CD4-positive, alpha-beta T cell treated with Interferon gamma for 1 hour (primary cell): ENCODE data around the gene CTIF.
A peak's percentile ranks its signal among the peaks of the same experiment; 100 is the strongest.
"Not testable (repeated sequence)": the region's sequence is repeated elsewhere in the genome, so short reads cannot be mapped to it uniquely, and the experiment has no call there.

Experiments
- DNase-seq: peaks from one replicate; pipeline ENCODE4 v3.0.0-alpha.2; 2020

Gene CTIF

DNA sequence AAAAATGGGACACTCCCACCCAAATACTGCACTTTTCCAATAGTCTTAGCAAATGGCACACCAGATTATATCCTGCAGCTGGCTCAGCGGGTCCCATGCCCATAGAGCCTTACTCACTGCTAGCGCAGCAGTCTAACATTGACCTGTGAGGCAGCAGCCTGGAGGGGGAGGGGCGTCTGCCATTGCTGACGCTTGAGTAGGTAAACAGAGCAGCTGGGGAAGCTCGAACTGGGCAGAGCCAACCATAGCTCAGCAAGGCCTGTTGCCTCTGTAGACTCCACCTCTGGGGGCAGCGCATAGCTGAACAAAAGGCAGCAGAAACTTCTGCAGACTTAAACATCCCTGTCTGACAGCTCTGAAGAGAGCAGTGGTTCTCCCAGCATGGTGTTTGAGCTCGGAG is 110.4 kb downstream of the CTIF start:
- no peak for DNase-seq

GRCh38 chr18:48654591-48654990 is 115.8 kb downstream of the CTIF start:
- DNase-seq = not testable (repeated sequence)

DNA sequence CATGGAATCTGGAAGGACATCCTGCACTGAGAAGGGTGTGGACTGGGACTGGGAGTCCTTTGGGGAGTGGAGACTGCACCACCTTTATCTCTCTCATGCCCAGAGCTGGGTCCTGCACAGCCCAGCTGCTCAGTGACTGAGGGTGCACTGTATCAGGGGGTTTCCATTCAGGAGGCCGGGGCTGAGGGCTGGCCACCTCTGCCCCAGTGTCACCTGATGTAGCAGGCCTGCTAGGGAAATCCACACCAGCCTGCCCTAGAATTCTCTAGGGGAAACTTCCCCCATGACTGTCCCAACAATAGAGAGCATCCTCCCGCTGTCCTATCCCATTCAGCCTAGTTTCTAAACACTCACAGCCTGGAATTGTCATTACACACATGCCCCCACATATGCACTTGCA is 116.7 kb downstream of the CTIF start:
- DNase-seq = no peak

DNA sequence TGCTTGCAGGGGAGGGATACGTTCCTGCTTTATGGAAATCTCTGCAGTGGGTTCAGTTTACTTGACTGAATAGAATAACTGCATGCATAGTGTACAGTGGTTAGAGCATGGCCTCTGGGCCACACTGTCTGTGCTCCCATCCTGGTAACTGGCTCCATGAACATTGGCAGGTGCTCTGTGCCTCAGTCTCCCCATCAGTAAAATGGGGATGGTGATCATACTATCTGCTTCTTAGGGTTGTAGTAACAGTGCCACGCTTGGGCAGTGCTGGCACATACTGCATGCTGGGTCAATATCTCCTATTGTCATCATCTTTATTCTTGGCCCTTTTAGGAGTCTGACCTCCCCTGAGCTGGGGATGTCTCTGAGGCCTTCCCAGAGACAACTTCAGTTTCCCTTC is 117.3 kb downstream of the CTIF start:
- DNase-seq = no peak

GRCh38 chr18:48656582-48656981 is 117.8 kb downstream of the CTIF start:
- no peak for DNase-seq

GRCh38 chr18:48657447-48658120 is 118.8 kb downstream of the CTIF start:
- DNase-seq = no peak

GRCh38 chr18:48658721-48659120 is 119.9 kb downstream of the CTIF start:
- no peak for DNase-seq

DNA sequence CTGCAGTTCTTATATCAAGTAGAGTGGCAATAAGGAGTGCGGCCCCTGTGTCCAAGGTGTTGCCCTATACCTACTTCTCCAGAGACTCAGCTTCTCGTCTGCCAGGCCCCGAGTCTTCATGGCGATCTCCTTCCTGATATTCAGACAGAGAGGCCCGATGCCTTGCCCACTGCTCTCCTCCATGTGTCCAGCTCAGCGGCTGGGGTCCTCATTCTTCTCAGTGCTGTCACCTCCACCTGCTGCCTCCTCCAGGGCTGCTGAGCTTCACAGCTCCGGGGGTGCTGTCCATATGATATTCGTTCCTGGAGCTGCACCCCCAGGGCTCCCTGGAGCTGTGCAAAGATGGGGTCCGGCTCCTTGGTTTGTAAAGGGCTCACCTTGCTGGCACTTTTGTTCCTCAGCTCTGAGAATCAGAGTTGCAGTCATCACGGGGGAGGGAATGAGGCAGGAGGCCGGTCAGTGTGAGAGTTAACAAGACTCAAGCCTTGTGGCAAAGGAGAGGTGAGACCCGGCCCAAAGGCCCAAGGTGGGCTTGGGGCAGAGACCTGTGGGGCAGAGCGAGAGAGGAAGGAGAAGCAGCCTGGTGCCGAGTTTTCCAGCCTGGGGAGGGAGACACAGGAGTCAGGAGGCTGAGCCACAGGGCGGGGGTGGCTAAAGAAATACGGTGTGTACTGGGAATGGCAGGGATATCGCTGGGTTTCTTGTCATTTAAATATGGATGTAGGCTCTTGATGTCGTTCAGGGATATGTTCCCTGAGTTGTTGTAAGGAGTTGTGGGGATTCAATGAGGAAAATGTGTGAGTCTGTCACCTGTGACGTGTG is 120.6 kb downstream of the CTIF start:
- DNase-seq = no peak

DNA sequence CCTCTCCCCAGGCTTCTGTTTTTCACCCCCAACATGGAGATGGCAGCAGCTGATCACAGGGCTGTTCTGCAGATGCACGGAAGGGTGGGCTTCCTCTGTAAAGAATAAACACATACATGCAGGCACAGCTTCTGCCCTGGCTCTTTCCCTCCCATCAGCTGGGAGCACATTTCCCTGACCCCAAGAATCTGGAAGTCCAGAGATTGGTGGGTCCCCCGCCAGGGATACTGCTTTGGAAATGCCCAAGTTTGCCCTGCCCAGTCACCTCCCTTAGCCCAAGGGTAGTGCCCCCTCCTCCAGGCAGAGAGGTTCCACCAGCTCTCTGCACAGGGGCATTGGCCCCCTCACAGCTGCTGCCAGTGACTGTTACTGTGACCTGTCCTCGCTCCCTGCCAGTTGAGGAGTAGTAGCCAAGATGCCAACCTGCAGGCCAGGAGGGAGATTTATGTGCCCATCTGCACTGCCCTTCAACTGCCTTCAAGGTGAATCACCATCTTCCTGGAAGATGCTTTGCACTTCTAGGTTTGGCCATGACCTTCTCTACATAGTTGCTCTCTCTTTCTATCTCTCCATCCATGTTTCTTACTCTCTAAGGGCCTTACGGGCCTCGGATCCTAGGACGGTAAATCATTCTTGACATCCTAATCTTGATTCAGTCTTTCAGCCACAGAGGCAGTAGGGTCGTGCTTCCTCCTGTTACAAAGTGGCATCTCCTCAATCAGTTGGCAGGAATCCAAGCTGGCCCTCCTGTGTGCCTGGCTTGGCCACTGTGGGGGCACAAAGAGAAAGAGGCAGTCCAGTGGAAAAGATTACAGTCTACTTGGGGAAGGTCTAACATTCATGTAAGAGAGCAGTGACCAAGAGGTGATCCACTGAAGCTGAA is 121.8 kb downstream of the CTIF start:
- DNase-seq = no peak

- no peak for DNase-seq
These were observed 122.6 kb downstream of the CTIF start for GRCh38 chr18:48661421-48661820.

DNA sequence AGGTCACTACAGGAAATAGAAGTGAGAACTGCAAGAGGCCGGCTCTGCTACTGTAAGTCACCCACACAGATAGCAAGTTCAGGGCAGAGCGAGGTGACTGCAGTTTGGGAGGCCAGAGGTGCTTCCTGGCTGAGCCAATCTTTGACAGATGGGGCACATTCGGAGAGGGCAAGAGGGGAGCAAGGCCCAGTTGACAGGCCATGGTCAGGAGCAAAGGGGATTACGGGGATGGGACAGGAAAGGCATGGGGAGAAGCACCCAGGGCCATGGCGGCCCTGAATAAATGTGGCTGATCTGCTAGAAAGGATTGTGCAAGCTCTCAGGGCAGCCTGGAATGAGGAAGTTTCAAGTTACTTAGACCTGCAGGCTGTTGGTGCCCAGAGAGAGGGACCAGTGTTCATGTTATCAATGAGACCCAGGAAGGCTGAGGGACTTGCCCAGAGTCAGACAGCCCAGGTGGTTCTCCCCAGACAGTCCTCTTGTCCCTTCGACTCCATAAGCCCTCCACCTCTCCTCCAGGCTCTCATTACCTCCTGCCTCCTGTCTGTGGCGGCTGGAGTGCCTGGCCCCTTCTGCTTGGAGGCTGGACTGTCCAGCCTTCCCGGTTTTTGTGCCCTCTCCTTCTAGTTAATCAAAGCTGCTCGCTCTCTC is 123.3 kb downstream of the CTIF start:
- DNase-seq = no peak

DNA sequence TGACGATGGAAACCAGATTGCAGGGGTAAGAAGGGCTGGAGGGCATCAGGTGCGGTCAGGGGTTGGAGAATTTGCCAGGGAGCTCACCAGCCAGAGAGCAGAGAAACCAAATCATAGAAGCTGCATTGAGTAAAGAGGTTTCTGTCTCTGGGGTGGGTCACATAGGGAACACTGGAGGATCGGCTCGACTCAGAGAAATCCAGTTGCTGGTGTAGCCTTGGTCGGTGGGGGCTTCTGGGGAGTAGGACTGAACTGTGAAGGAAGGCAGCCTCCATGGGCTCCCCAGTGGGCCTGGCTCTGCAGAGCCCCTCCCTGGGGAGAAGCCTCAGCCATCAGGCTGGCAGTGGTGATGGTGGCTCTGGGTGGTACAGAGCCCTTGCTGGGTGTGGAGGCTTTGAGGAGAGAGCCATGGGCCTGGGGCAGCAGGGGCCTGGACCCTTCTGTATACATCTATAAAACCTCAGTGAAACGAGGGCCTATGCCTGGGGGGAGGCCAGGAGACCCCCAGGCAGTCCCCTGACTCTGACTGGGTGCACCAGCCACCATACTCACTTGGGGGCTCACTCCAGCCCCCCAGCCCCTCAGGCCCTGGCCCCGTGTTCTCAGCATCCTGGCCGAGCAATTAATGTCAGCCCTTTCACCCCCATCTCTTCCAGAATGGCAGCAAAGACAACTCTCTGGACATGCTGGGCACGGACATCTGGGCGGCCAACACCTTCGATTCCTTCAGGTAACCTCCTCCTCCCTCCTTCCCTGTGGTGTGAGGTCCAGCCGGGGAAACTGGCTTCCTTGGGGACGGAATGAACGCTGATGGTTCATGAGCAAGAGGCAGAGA is 124.5 kb downstream of the CTIF start:
- no peak for DNase-seq

- peak; percentile 32 for DNase-seq
These were observed 125.4 kb downstream of the CTIF start for GRCh38 chr18:48663931-48664847.

- DNase-seq = no peak
These were observed 126.8 kb downstream of the CTIF start for GRCh38 chr18:48665654-48666053.

- no peak for DNase-seq
These were observed 127.8 kb downstream of the CTIF start for GRCh38 chr18:48666613-48667012.

- no peak for DNase-seq
These were observed 128.7 kb downstream of the CTIF start for GRCh38 chr18:48667276-48668254.

DNA sequence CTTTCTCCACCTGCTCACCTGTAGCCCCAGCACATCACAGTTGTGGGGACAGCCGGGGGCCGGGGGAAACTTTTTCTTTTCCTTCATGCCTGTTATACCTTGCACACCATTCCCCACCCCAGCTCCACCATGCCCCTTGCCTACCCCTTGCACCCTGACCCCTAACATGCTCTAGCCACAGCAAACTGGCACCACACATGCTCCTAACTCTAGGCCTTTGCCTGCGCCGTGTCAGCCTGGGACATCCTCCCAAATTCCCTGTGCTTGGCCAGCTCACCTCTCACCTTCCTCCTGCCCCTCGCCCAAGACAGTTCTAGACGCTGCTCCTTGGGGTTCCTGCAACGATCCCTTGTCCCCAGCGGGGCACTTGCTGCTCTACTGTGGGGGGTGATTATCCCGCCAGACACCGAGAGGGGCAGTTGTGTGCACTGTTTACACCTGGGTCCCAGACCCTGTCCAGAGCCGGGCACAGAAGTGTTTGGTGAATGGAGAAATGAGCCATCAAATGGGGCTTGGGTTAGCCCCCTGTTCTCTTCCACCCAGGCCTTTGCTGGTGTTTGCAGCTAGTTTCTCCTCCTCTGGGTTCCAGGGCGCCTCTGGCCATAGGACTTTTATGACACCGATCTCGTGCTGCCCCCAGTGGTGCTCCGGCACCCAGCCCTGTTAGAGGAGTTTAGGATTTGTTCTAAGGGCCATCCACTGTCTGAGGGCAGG is 129.8 kb downstream of the CTIF start:
- DNase-seq = no peak

- no peak for DNase-seq
These were observed 130.4 kb downstream of the CTIF start for GRCh38 chr18:48669180-48669675.
